ENCODE results near the gene SIX5.
"Not testable (repeated sequence)": the region's sequence is repeated elsewhere in the genome, so short reads cannot be mapped to it uniquely, and the experiment has no call there.

The SIX5 gene

DNA sequence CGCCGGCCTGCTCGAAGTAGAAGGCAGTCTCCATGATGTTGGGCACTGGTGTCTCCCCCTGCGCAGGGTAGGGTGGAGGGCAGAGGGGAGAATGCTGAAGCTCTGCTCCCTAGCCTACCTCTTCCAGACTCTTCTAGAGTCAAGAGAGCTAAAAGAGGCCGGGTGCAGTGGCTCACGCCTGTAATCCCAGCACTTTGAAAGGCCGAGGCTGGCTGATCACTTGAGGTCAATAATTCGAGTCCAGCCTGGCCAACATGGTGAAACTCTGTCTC is 35.8 kb upstream of the SIX5 start:
- TF ChIP-seq, protein P1, sequence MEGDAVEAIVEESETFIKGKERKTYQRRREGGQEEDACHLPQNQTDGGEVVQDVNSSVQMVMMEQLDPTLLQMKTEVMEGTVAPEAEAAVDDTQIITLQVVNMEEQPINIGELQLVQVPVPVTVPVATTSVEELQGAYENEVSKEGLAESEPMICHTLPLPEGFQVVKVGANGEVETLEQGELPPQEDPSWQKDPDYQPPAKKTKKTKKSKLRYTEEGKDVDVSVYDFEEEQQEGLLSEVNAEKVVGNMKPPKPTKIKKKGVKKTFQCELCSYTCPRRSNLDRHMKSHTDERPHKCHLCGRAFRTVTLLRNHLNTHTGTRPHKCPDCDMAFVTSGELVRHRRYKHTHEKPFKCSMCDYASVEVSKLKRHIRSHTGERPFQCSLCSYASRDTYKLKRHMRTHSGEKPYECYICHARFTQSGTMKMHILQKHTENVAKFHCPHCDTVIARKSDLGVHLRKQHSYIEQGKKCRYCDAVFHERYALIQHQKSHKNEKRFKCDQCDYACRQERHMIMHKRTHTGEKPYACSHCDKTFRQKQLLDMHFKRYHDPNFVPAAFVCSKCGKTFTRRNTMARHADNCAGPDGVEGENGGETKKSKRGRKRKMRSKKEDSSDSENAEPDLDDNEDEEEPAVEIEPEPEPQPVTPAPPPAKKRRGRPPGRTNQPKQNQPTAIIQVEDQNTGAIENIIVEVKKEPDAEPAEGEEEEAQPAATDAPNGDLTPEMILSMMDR (IDR thresholded peaks at IDR 0.05; ENCODE audit: unreplicated experiment in 3 of 3) = no peak
- no peaks in the 10 kb centered on the region for H3K36me3 Mint-ChIP-seq (ENCODE audit: low read depth)

DNA sequence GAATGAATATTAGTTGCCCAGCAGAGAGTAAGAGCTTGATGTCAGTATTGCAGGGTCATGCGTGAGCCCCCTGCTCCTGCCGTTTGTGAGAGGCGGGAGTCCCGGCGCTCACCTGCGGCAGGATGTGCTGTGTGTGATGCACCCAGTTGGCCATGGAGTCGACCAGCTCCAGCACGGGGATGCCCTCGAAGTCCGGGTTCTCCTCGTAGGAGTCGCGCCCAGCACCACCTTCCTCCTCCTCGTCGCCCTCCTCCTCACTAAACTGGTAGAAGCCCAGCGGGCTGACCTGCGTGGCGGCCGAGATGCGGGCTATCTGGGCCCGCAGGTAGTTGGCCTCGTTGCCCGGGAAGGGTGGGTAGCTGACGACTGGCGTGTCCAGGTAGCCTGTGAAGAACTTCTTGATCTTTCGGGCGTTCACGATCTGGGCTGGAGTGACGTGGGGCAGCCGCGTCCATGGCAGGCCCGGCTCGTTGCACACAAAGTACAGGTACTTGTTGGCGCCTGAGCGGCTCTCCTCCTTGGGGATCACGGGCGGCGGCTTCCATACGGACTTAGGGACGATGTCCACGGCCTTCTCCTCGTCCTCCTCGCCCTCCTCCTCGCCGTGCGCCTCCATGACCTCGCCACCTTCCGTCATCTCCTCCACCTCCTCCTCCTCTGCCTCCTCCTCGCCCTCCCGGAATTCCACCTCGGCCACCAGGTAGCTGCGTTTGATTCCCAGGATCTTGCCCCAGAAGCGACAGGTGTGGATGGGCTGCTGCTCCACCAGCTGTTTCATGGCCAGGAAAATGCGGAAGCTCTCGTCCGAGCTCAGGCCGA is 35.3 kb upstream of the SIX5 start:
- H3K27me3 Mint-ChIP-seq (ENCODE audit: low read depth) = peaks cover 11% of the 10 kb centered on the region
- no peak overlapping the region for H3K4me3 Mint-ChIP-seq
- H3K36me3 Mint-ChIP-seq (ENCODE audit: low read depth) = no peaks in the 10 kb centered on the region

More for the DNA sequence above, 35.8 kb upstream of the SIX5 start:
- H3K9me3 Mint-ChIP-seq = no peaks in the 10 kb centered on the region
- peaks cover 10% of the 10 kb centered on the region for H3K4me1 Mint-ChIP-seq
- H3K27ac Mint-ChIP-seq = no peak overlapping the region
- H3K4me3 Mint-ChIP-seq = no peak overlapping the region
- H3K27me3 Mint-ChIP-seq (ENCODE audit: low read depth) = peaks cover 11% of the 10 kb centered on the region

DNA sequence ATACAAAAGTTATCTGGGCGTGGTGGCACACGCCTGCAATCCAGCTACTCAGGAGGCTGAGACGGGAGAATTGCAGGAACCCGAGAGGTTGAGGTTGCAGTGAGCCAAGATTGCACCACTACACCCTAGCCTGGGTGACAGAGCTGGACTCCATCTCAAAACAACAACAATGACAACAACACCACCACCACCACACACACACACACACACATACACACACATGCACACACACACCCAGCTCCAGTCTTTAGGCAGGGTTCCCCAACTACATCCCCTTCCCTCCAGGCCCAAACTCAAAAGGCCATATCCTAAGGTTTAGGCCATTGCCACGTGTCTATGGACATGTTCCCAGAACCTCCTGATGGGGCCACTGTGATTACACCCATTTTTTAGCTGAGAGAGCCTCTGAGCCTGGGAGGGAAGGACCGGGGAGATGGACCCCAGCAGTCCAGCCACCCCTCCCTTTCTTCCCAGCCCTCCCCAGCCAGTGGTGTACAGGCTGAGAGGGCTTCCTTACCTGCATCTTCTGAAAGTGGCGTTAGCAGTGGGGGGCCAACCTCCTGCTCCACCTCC is 32.6 kb upstream of the SIX5 start:
- Mint-ChIP-seq H3K4me3 (peak overlapping the region in 1 of 3 experiments; percentile 28), H3K36me3 (ENCODE audit: low read depth) (no peaks in the 10 kb centered on the region), H3K4me1 (peaks cover 11% of the 10 kb centered on the region), H3K27ac (no peak overlapping the region), H3K9me3 (no peaks in the 10 kb centered on the region), H3K27me3 (ENCODE audit: low read depth) (peaks cover 11% of the 10 kb centered on the region)
- TF ChIP-seq, protein P1 (IDR thresholded peaks at IDR 0.05; ENCODE audit: unreplicated experiment in 3 of 3) = no peak

More for the DNA sequence above, 35.3 kb upstream of the SIX5 start:
- H3K27ac Mint-ChIP-seq = no peak overlapping the region
- TF ChIP-seq, protein P1 (IDR thresholded peaks at IDR 0.05; ENCODE audit: unreplicated experiment in 3 of 3) = no peak
- peaks cover 6% of the 10 kb centered on the region for H3K4me1 Mint-ChIP-seq
- no peaks in the 10 kb centered on the region for H3K9me3 Mint-ChIP-seq

DNA sequence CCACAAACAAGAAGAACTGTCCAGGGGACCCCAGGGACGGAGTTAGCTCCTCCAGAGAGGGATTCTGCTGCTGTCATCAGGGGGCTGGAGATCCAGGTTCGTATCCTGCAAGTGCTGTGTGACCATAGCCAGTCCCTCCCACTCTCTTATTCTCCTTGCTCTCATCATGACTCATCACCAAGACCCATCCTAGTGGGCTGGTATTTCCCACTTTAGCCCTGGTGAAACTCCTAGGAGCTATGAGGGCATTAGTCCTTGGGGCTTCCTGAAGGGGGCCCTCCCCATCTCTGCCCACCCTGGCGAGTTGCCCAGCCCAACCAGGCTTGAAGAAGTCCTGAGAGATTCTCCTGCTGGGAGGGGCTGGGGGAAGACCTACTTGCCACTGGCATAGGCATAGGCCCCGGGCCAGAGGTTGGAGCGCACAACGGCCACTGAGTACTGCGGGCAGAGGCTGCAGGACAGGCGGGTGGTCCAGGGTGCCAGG is 31.1 kb upstream of the SIX5 start:
- Mint-ChIP-seq H3K36me3 (ENCODE audit: low read depth) (no peaks in the 10 kb centered on the region), H3K27ac (no peak overlapping the region), H3K4me3 (no peak overlapping the region), H3K4me1 (peaks cover 11% of the 10 kb centered on the region), H3K27me3 (ENCODE audit: low read depth) (peaks cover 11% of the 10 kb centered on the region), H3K9me3 (no peaks in the 10 kb centered on the region)
- TF ChIP-seq, protein P1 (IDR thresholded peaks at IDR 0.05; ENCODE audit: unreplicated experiment in 3 of 3) = no peak

DNA sequence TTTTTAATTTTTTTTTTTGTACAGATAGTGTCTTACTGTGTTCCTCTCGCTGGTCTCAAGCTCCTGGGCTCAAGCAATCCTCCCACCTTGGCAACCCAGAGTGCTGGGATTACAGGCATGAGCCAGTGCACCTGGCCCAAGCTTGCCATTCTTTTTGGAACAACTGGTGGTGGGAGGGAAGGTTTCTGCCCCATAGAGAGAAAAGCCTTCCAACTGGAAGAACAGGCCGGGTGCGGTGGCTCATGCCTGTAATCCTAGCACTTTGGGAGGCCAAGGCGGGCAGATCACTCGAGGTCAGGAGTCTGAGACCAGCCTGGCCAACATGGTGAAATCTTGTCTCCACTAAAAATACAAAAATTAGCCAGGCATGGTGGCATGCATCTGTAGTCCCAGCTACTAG is 30.5 kb upstream of the SIX5 start:
- Mint-ChIP-seq H3K27me3 (ENCODE audit: low read depth) (peaks cover 15% of the 10 kb centered on the region), H3K4me1 (peaks cover 16% of the 10 kb centered on the region)
- H3K27ac Mint-ChIP-seq; H3K9me3 Mint-ChIP-seq; H3K36me3 Mint-ChIP-seq (ENCODE audit: low read depth); H3K4me3 Mint-ChIP-seq: not testable (repeated sequence)

DNA sequence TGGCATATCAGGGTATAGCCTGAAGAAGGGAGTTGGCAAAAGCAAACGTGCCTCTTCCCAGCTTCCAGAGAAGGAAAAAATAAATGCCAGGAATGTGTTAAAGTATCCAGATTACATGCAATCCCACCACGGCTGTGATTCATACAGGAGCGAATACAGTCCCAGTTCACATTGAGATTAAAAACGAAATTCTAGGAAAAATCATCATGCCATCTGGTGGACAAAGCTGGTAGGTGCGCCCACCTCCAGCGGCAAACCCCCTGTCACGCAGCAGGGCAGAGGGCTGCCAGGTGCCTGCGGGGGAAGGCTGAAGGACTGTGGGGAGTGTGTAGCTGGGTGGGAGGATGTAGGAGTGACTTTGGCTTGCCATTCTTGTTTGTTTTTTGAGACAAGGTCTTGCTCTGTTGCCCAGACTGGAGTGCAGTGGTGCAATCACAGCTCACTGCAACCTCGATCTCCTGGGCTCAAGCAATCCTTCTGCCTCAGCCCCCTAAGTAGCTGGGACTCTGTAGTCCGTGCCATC is 30.0 kb upstream of the SIX5 start:
- peaks cover 17% of the 10 kb centered on the region for H3K4me1 Mint-ChIP-seq
- peak overlapping the region in 2 of 3 experiments; percentile 0 to 14 for H3K4me3 Mint-ChIP-seq
- no peaks in the 10 kb centered on the region for H3K36me3 Mint-ChIP-seq (ENCODE audit: low read depth)
- peaks cover 15% of the 10 kb centered on the region for H3K27me3 Mint-ChIP-seq (ENCODE audit: low read depth)
- peak overlapping the region; percentile 16 to 64 (median 33) for H3K27ac Mint-ChIP-seq
- H3K9me3 Mint-ChIP-seq = no peaks in the 10 kb centered on the region
- TF ChIP-seq, protein P1 (IDR thresholded peaks at IDR 0.05; ENCODE audit: unreplicated experiment in 3 of 3) = peak; percentile 84 to 88 (median 85)
